AG04450 (cell line): ENCODE results near the gene SOST. TPM values are rescaled to one million over a fixed set of nuclear protein-coding genes. Genes with fewer than 3 reads are reported as not detected.

ENCODE experiments used
- CTCF ChIA-PET: fragments of 300-600, 350-600 bp; formaldehyde crosslinking; extraction: SDS; loops from one replicate; lab custom pipeline; 2022; ENCODE audit warnings: antibody characterized with exemption, inconsistent platforms; lab: Charles Lee
- POLR2A ChIA-PET: fragments of 350-600 bp; formaldehyde crosslinking; extraction: SDS; loops from one replicate; lab custom pipeline; 2021; ENCODE audit warnings: antibody characterized with exemption, inconsistent platforms; lab: Yijun Ruan, JAX
- DNase-seq: peaks from one replicate; pipeline ENCODE4 v3.0.0-alpha.2; 2011; ENCODE audit warnings: low read depth, low spot score
- H3K27ac ChIP-seq: one replicate; pipeline ENCODE4 v1.5.1; 2012; ENCODE audit warnings: low read depth, low read length, control low read depth
- H3K27me3 ChIP-seq: one replicate; pipeline ENCODE4 v1.6.0; 2012; ENCODE audit warnings: low read length; ENCODE audit not compliant: control insufficient read depth, insufficient read depth
- H3K4me3 ChIP-seq: 2 replicates; pipeline ENCODE4 v1.5.1; 2011; ENCODE audit warnings: mild to moderate bottlenecking, low read depth, low read length, control low read depth
- H3K9me3 ChIP-seq: 2 replicates; pipeline ENCODE4 v1.5.1; 2012; ENCODE audit warnings: low read length; ENCODE audit not compliant: control insufficient read depth, insufficient read depth
- polyA plus RNA-seq: library from polyadenylated mRNA; depleted of rRNA; stranded (reverse); fragments of >200 nt; gene quantifications from 2 replicates; pipeline ENCODE4 v1.2.3, GENCODE V29; 2011
- TF ChIP-seq, protein P1 (sequence below): IDR thresholded peaks from 2 replicates; pipeline ENCODE4 v1.5.1; 2011; ENCODE audit warnings: low read depth, low read length, control low read depth, inconsistent platforms

Gene SOST
- polyA plus RNA-seq, 1 experiment = not detected

DNA sequence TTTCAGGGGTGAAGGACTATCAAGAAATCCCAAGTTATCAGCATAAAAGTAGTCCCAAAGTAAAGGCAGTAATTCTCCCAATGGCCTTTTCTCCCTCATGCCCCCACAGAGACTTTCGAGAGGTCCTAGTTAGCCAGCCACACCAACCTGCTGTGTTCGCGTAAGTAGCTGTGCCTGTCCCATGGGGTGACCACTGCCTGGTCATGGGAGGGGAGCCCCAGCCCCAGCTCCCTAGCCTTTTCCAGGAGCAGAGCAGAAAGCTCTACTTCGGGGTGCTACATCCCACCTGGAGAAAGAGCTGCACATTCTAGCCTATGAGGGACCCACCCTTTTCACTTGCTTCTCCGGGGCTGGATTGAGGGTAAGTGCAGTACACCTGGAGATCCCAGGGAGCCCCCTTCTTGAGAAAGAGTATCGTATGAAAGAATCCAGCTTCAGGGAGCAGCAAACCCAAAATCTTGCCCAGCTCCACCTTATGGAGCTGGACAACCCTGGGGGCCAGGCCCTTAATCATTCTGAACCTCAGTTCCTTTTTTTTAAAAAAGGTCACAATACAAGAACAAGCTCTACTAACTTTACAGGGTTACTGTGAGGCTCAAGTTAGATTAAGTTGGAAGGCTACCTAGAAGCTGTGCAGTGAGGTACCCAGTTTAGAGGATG is 8.6 kb upstream of the SOST start:
- H3K9me3 ChIP-seq = no peaks in the 10 kb centered on the region
- TF ChIP-seq, protein P1, sequence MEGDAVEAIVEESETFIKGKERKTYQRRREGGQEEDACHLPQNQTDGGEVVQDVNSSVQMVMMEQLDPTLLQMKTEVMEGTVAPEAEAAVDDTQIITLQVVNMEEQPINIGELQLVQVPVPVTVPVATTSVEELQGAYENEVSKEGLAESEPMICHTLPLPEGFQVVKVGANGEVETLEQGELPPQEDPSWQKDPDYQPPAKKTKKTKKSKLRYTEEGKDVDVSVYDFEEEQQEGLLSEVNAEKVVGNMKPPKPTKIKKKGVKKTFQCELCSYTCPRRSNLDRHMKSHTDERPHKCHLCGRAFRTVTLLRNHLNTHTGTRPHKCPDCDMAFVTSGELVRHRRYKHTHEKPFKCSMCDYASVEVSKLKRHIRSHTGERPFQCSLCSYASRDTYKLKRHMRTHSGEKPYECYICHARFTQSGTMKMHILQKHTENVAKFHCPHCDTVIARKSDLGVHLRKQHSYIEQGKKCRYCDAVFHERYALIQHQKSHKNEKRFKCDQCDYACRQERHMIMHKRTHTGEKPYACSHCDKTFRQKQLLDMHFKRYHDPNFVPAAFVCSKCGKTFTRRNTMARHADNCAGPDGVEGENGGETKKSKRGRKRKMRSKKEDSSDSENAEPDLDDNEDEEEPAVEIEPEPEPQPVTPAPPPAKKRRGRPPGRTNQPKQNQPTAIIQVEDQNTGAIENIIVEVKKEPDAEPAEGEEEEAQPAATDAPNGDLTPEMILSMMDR = no peak
- POLR2A ChIA-PET = interaction anchor here (0.5 to 1.2 kb wide), 2 partner anchors 11 to 79 kb away, joined by 3 read pairs; partner anchors contain the start of gene DUSP3
- CTCF ChIA-PET = interaction anchor here (0.6 to 14.0 kb wide), 10 partner anchors 8 to 1682 kb away, joined by 3 to 515 read pairs (median 5); partner anchors contain the start of gene CD300LG
- no peaks in the 10 kb centered on the region for H3K27me3 ChIP-seq
- no peak overlapping the region for H3K4me3 ChIP-seq
- no peak for DNase-seq
- H3K27ac ChIP-seq = no peak overlapping the region

DNA sequence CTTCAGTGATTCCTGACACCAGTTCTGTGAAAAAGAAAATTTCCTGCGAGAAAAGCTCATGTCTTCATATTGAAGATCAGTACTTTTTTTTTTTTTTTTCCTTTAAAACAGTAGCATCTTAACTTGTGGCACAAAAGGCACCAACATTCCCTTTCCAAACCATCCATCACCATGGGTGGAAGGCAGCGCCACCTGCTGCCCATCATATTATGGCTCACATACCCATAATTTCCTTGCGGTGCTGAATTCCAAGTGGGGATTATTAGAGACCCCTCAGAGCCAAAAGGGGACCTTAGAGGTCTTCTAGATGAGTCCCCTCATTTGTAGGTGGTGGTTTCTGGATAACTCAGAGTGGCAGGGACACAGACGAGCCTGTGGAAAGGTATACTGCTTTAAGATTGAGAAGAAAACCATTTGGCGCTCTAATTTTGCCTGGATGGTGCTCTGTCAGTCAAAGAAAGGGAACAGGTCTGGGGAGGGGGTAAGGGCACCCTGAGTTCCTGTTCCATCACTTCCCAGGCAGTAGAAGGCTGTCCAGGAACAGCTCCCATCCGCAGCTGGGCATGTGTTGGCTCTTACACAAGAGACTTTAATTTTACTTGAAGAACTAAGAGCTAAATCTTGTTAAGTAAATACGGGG is 7.9 kb upstream of the SOST start:
- Histone ChIP-seq H3K27me3 (no peaks in the 10 kb centered on the region), H3K9me3 (no peaks in the 10 kb centered on the region), H3K27ac (no peak overlapping the region), H3K4me3 (no peak overlapping the region)
- ChIA-PET CTCF (interaction anchor here (0.6 to 14.0 kb wide), 43 partner anchors 9 to 1966 kb away, joined by 3 to 515 read pairs (median 4); partner anchors contain the start of gene CD300LG), POLR2A (interaction anchor here (0.5 to 1.2 kb wide), 2 partner anchors 12 to 80 kb away, joined by 3 read pairs; partner anchors contain the start of gene DUSP3)
- TF ChIP-seq, protein P1 = peak; percentile 82
- no peak for DNase-seq

DNA sequence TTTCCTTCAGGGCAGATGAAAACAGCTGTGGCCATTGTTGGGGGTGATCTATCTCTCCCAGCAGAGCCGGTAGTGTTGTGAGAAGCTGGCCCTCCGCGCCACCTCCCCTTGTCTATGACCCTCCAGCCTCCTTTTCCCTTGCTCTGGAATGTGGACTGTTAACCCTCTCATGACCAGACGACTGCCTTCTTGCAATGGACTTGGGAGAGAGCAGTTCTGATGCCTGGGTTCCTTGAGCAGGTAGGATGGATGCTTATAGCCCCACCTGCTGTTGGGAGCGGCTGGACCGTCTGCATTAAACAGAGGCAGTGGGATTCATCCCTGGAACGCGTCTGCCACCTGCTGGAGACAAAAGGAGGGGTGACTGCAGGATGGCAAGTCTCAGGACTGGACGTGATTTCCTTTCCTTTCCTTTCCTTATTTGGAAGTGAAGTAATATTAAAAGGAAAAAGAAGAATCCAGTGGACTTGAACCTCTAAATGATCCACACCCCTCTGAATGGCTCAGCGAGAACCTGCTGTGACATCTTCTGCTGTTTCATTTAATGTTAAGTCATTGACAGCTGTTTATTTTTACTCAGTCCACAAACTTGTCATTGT is 1.8 kb upstream of the SOST start:
- H3K4me3 ChIP-seq = no peak overlapping the region
- POLR2A ChIA-PET = interaction anchor here (0.6 to 1.7 kb wide), 2 partner anchors 66 to 1658 kb away, joined by 4 to 8 read pairs; no protein-coding TSS in a partner anchor
- H3K27me3 ChIP-seq = peaks cover 29% of the 10 kb centered on the region
- DNase-seq = peak; percentile 86
- TF ChIP-seq, protein P1 = peak; percentile 100
- H3K9me3 ChIP-seq = no peaks in the 10 kb centered on the region
- no peak overlapping the region for H3K27ac ChIP-seq
- CTCF ChIA-PET = interaction anchor here (0.6 to 14.0 kb wide), 23 partner anchors 10 to 224 kb away, joined by 3 to 515 read pairs (median 5); partner anchors contain the start of gene CD300LG

DNA sequence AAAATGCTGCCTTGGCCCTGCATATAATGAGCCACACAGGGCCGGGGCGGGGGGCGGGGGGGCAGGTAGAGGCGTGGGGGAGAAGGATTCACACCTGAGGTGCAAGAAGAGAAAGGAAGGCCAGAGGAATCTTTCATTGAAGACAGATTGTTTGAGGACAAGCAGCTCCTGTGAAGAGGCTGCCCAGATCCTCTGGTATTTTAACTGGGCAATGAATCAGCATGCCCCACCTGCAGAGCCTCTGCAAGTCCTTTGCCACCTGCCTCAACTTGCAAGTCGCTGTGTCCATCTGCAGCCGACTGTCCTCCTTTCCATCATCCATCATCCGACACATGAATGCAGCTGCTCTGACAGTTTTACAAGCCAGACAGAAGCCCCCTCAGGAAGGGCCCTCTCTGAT is 1.2 kb upstream of the SOST start:
- no peak for DNase-seq
- H3K27ac ChIP-seq = no peak overlapping the region
- no peaks in the 10 kb centered on the region for H3K9me3 ChIP-seq
- CTCF ChIA-PET = interaction anchor here (0.6 to 14.0 kb wide), 16 partner anchors 11 to 184 kb away, joined by 3 to 515 read pairs (median 6); partner anchors contain the start of gene CD300LG
- TF ChIP-seq, protein P1 = no peak
- peaks cover 32% of the 10 kb centered on the region for H3K27me3 ChIP-seq
- POLR2A ChIA-PET = interaction anchor here (0.6 to 1.7 kb wide), 3 partner anchors 66 to 1658 kb away, joined by 3 to 8 read pairs (median 4); no protein-coding TSS in a partner anchor
- H3K4me3 ChIP-seq = no peak overlapping the region
